NCI-H526 (cell line): ENCODE measurements around the gene MTARC1.

Source experiments
- DNase-seq, 2 experiments: peaks; one replicate each; lab custom pipeline; 2025; lab: John Stamatoyannopoulos, UW

MTARC1 gene

GRCh38 chr1:220806408-220806807 lies 19.7 kb downstream of the MTARC1 start:
- no peak for DNase-seq

DNA sequence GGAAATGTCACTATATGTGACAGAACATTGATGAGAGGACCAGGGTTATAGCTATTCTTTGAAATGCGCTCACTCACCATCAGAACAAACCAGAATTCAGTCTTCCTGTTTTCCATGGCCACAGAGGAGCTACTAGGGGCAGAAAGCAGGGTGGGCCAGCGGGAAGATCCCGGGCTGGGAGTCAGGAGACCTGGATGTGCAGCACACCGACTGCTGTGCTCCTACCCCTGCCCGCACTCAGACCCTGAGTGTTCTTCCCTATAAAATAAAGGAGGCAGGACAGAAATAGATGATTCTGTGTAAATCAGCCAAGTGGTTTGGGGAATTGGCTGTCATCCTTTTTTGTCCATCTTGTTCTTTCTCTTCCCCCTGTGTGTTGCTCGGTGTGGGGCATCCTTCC lies 21.0 kb downstream of the MTARC1 start:
- no peak for DNase-seq

DNA sequence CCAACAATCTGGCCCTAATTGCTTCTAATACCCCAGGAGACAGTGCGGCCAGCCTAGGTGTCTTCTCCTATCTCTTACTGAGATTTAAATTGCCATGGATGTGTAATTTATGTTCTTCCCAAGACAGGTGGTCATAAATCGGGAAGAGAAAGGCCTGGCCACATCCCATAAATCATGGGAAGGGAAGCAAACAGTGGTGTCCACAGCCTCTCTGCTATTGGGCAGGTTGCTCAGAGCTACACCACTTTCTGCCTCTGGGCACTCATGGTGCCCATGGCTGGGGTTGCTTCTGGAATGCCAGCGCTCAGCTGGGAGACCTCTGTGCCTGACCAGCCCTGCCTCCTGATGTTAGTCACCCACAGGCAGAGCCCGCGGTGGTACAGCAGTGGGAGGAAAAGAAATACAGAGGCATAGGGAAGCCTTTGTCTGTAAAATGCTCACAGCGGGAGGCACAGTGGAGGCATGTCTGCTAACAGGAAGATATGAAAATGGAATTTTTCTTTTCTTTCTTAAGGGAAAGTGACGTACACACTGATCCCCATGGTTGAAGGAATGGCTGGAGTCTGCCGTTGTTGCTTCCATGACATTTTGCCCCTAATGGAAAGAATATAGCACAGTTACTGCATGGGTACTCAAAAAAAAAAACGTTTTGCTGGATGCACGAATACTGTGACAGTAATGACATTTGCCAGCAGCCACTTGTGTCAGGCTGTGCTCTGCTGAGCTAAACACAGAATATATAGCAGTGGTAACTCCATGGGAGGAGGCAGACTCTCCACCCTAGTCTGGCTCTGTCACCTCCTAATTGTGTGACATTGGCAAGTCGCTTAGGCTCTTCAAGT lies 21.9 kb downstream of the MTARC1 start:
- no peak for DNase-seq

- DNase-seq = no peak
These were observed 22.5 kb downstream of the MTARC1 start for GRCh38 chr1:220809187-220809550.

- no peak for DNase-seq
These were observed 23.0 kb downstream of the MTARC1 start for GRCh38 chr1:220809704-220810103.

- peak in 1 of 2 experiments; percentile 45 for DNase-seq
These were observed 23.5 kb downstream of the MTARC1 start for GRCh38 chr1:220810179-220810653.

GRCh38 chr1:220810963-220811362 lies 24.2 kb downstream of the MTARC1 start:
- no peak for DNase-seq

- DNase-seq = no peak
These were observed 25.0 kb downstream of the MTARC1 start for GRCh38 chr1:220811695-220812094.

DNA sequence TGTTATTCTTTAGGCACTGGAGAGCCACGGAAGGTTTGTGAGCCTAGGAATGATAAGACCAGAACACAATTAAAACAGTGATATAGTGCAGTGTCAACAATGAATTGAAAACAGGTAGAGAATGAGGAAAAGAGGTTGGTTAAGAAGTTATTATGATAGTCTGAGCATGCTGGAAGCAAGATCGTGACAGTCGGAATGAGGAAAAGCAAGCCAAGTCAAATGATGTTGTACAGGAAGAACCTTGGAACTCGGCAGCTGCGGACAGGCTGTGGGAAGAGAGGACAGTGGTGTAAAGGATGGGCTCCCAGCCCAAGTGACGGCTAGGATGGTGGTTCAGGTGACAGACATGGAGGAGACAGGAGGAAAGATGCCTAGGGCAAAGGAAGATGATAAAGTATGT lies 25.6 kb downstream of the MTARC1 start:
- DNase-seq = no peak

DNA sequence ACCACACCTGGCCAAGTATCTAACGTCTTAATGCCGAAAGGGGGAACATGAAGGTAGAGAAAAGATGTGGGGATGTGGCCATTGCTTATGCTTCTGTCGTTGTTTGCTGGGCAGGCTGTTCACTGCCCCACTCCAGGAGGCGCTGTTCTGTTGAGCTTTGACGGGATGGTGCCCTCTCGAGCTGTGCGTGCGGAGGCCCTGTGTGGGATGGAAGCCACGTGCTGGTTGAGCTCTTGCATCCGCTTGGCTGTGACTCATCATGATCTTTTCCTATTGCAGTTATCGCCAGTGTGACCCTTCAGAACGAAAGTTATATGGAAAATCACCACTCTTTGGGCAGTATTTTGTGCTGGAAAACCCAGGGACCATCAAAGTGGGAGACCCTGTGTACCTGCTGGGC lies 26.3 kb downstream of the MTARC1 start:
- no peak for DNase-seq

- no peak for DNase-seq
These were observed 28.7 kb downstream of the MTARC1 start for GRCh38 chr1:220815409-220815808.

DNA sequence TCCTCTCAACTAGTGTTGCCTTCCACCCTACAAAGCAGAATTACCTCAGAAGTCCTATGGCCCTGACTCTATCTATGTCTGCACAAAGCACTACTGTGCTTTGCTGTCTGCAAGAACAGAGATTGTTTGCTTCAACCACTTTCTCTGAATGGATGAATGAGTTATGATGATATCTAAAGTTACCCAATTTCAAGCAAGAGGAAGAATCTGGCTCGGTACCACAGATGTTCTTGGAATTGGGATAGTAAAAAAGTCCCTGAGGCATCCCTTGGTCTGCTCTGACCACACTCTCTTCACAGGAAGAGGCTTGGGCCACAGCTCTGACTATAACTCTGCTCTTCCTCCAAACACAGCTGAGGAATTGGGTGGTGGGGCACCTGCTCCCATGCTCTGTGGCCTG lies 31.2 kb downstream of the MTARC1 start:
- DNase-seq = no peak

DNA sequence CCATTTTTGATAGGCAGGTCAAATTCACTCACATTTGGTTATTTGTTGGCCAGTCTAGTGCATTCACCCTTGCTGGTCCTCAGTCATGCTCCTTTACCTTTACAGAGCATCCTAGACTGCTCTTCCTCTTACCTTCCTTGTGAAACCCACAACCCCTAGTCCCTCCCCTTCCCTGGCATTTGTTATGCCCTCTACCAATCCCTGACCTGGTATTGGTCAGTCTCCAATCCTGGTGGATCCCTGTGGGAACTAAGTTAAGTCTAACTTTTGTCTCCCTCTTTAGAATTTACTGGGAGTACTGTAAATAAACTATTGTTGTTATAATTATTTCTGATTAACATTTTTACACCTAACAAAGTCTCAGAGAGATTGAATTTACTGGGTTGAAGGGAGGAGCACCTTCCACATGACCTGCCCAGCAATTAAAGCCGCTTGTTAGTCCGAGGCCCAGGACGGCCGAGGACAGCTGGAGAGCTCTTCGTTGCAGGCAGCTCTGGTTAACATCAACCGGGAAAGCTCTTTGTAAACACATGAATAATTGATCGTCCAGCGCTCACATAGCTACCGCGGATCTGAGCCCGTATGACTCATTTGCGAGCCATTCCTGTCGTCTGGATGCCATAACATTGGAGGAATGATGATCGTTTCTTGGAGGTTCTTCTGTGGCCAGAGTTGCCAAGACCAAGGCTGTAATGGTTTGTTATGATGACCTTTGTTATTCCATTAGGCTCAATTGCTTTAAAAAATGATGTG lies 31.9 kb downstream of the MTARC1 start:
- no peak for DNase-seq

DNA sequence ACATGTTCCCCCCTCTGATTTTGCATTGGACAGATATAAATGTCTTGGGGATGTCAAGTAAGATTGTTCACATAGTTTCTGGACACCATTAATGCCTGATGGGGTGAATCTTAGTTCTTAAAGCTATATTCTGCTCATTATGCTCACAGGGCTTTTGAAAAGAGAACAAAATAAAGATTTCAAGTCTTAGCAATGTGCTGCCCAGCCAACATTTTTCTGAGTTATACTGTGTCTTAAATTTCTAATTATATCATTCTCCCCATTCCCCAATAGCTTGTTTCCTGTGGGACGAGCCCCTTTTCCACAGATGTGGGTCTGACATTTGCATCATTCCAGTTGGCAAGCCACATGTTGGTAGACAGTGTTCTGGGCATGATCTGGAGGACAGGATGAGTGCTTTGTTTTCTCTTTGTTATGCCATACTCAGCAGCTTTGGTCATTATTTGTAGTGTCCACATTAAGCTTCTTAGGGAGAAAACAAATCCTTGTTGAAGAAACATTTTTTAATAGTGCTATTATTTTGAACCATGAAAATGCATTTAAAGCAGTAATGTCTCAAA lies 32.8 kb downstream of the MTARC1 start:
- DNase-seq = no peak

GRCh38 chr1:220824031-220824989 lies 37.6 kb downstream of the MTARC1 start:
- no peak for DNase-seq

GRCh38 chr1:220825819-220826551 lies 39.3 kb downstream of the MTARC1 start:
- no peak for DNase-seq

DNA sequence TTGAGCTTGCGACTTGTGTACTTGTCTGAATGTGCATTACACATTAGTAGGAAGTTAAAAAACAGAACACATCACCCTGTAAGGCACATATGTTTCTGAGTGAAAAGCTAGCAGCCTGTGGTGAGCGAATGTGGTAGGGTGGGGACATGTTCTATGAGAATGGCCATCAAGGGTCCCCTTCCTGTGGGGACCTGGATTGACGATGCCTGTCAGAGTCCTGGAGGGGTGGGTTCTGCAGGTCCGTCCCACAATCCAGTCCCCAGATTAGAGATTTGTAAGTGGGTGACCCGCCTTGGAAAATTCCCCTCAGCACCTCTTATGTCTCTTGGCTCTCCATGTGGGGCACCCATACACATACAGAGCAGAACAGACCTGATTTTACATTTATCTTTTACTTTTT lies 40.0 kb downstream of the MTARC1 start:
- no peak for DNase-seq

DNA sequence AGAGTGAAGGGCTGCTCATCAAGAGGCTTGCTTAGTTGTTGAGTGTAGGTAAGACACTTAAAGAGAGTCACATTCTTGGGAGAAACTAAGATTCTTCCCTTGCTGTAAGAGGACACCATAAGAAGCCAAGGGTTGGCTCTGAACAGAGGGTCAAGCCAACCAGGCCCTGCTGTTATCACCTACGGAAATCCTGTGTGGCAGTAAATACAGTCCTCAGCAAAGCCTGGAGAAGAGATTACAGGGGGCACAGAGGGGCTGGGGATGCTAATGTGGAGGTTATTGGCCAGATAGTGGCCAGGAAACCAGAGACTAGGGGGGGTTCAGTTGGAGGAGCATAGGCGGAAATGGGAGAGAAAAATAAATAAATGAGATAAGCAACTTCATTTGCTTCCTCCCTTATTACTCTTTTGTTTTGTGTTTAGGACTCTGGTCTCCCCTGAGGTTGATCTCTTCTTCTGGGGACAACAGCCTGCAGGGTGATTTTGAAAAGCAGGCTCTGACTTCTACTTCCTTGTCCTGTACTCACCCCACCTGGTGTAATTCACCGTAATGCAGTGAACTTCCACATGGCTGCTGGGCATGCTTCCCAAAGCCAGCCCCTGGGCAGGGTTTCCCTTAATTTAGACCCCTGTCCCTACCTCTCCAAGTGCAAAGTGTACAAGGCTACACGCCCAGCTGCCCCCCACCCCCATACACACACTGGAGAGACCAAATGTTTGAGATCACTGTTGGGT lies 40.9 kb downstream of the MTARC1 start:
- no peak for DNase-seq

DNA sequence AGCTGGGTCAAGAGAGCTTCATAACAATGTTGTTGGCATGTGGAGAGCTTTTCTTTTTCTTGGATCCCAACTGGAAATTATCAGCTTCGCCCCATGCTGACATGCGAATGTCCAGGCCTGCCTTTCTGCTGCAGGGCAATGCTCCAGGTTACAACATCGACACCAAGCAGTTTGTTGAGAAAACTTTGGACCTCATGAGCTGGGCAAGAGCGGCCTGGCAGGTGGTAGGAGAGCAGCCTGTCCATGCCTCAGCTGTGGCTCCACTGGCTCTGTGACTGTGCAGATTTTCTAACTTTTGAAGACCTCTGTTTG lies 41.4 kb downstream of the MTARC1 start:
- DNase-seq = no peak

- DNase-seq = no peak
These were observed 42.4 kb downstream of the MTARC1 start for GRCh38 chr1:220828950-220829586.
